Left colon (tissue), 2 donors: Measurements from ENCODE around the gene SERAC1. TPM values are rescaled to one million over a fixed set of nuclear protein-coding genes. Genes with fewer than 3 reads are reported as not detected.
A peak's percentile ranks its signal among the peaks of the same experiment; 100 is the strongest.

Source experiments
- ATAC-seq: fragments of 200-7000 bp; cut with Tn5 transposase; one replicate; pipeline ENCODE4 v1.9.1; 2020; ENCODE audit warnings: mild to moderate bottlenecking, moderate library complexity
- DNase-seq, 2 donors: peaks; one replicate each; pipeline ENCODE4 v3.0.0-alpha.2; 2020
- intact Hi-C, 2 donors: fragments of 100-400 bp; cut with DNase I in 1 of 2; cut with micrococcal nuclease in 1 of 2; formaldehyde crosslinking; loops; one replicate each; pipeline versions ENCODE4 v1.11.2 to v1.14.0; 2022; cut with DNase I, micrococcal nuclease
- total RNA-seq, 2 donors: library from RNA; stranded (reverse); fragmentation: NEBNext Ultra II Directional; extraction: Animal tissue kit (Norgen Biotek cat#: 25700); gene quantifications; one replicate each; pipeline ENCODE4 v1.2.1, GENCODE V29; 2021
- donor health status: DM: no; HTN: no; CAD: no.
- donor health status: DM: yes; HTN: yes; CAD: no.

SERAC1 gene
- total RNA-seq, 2 donors from 2014 or later = 8.7 to 13.0 TPM

DNA sequence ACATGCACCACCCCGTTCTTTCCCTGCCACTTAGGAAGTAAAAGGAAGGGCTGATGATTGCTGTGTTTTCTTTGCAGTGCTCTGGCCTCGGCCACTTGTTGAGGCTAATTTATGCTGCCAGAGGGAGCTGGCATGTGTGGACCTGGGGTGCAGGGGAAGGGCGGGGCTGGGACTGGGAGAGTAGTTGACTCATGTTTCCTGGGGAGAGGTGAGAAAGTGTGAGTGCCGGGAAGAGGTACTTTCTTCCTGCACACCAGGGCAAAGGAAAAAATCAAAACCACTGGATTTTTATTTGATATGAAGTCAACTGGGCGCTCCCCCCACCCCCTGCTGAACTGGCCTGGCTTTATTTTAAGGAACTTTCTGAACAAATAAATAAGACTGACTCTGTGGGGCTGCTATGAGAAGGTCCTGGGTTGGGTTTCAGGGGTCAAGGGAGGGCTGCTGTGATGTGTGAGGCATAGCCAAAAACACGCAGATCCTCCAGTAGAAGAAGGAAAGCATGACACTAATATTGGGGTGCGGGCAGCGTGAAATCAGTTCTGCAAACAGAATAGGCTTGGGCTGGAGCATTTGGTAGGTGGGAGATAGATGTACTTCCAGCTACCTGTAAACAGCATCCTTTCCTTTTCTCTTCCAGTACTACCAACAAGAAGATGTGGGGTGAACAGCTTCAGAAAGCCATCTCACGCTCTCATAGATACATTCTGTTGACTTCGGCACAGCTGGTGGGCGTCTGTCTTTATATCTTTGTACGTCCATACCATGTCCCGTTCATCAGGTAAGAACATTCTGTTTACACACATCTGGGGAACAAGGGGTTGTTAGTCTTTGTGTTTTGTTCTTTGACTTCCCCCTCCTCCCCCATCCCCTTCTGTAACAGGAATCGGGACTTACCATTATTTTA is 98.9 kb downstream of the SERAC1 start:
- peak; percentile 77 to 88 for DNase-seq
- ATAC-seq = peak; percentile 93
- intact Hi-C loops = loop anchor here in 1 of 2 donors (10.0 kb wide), 2 partner anchors 64 to 304 kb away; no protein-coding TSS in a partner anchor

DNA sequence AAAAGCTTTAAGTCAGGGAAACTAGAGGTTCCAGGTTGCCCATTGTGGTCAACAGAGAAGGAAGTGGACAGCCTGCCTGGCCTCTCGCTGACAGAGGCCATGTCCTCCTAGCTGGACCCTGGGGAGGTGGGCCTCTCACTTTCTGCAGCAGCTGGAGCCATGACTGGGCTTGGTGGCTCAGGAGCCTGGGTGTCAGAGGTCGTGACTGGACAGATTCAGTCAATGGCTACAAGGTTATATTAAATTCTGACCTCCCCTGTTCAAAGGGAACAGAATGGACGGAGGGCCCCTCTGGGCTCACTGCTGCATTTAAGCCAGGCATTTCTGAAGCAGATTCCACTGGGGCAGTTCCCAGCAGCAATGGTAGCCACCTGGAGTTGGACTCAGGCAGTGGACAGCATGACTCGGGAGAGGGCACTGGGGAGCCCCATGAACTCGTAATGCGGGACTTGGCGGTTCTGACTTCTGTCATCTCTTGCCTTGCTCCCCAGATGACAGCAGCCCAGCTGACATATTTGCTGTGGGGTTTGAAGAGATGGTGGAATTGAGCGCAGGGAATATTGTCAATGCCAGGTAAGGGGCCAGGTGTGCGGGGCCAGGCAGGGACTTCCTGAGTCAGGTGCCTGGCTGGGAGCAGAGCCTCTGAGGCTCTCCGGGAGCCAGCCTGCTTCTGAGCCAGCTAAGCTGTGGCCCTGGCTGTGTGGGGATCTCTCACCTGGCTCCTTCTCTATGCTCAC is 99.7 kb downstream of the SERAC1 start:
- intact Hi-C loops = loop anchor here in 1 of 2 donors (10.0 kb wide), 2 partner anchors 64 to 304 kb away; no protein-coding TSS in a partner anchor
- DNase-seq (no peak), ATAC-seq (no peak)

DNA sequence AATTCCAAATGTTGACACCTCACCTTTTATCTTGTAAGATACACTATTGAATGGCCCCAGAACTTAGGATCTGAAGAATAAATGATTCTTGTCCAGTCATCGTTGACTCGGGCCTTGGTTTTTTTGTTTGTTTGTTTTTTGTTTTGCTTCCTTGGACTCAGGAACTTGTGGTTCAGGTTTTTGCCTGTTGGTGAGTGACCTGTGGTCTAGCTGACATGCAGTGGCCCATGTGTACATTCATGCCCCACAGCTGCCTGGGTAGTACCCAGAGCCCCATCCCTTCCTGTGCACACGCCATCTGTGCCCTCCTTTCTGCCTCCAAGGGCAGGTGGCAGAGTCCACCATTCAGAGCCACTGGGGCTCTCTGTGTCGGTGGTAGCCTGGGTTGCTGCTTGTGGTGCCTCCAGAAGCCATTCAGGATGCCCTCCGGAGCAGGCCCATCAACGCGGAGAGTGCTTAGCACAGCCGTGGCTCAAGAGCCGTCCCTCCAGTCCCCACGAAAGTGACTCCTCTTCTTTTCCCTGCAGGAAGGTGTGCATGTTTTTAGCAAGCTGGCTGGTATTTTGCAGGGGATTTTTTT is 100.5 kb downstream of the SERAC1 start:
- ATAC-seq = no peak
- DNase-seq = no peak
- intact Hi-C loops = loop anchor here in 1 of 2 donors (10.0 kb wide), 2 partner anchors 63 to 303 kb away; no protein-coding TSS in a partner anchor

- no peak for DNase-seq
- intact Hi-C loops = loop anchor here in 1 of 2 donors (10.0 kb wide), 2 partner anchors 61 to 301 kb away; no protein-coding TSS in a partner anchor
- no peak for ATAC-seq
Observed at GRCh38 chr6:158066136-158066781, 101.8 kb downstream of the SERAC1 start.

DNA sequence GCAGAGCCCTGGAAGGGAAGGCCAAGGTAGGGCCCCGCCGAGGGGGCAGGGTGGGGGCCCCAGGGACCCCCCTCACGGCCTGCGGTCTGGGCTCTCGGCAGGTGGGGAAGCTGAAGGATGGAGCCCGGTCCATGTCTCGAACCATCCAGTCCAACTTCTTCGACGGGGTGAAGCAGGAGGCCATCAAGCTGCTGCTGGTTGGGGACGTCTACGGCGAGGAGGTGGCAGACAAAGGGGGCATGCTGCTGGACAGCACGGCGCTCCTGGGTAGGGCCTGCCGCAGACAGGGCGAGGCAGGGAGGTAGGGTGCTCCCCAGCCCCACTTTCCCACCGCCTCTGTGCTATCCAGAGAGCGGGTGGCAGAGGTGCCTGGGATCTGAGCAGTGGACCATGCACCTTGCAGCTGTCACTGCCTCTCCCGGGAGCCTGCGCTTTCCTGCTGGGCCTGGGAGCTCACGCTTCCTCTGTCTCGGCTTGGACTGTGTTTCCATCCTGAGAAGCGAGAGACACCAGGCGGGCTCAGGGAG is 103.3 kb downstream of the SERAC1 start:
- ATAC-seq (no peak), DNase-seq (no peak)
- intact Hi-C loops = loop anchor here in 1 of 2 donors (10.0 kb wide), 2 partner anchors 60 to 300 kb away; no protein-coding TSS in a partner anchor

DNA sequence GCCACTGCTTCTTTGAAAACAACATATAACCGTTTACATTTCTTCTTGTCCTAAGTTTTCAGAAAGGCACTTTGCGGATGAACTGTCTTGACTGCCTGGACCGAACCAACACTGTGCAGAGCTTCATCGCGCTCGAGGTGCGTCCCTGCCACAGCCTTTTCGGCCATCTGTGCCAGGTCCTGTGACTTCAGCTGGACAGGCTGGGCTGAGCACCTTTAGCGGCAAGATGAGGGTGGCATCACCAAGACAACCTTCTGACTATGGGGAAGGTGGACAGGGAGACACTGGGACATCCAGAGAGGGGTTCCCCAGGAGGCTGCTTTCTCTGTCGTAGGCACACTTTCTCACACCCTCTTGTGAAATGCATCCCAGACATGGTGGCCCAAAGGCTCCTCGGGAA is 104.3 kb downstream of the SERAC1 start:
- ATAC-seq = no peak
- DNase-seq = no peak
- intact Hi-C loops = loop anchor here in 1 of 2 donors (10.0 kb wide), 2 partner anchors 59 to 299 kb away; no protein-coding TSS in a partner anchor

- DNase-seq = no peak
- intact Hi-C loops = loop anchor here in 1 of 2 donors (10.0 kb wide), 2 partner anchors 57 to 297 kb away; no protein-coding TSS in a partner anchor
- no peak for ATAC-seq
Observed at GRCh38 chr6:158061709-158062461, 106.2 kb downstream of the SERAC1 start.

GRCh38 chr6:158061361-158061708 is 106.7 kb downstream of the SERAC1 start:
- no peak for ATAC-seq
- no peak for DNase-seq
- intact Hi-C loops = loop anchor here in 1 of 2 donors (10.0 kb wide), 2 partner anchors 57 to 297 kb away; no protein-coding TSS in a partner anchor

- intact Hi-C loops = loop anchor here in 1 of 2 donors (10.0 kb wide), 2 partner anchors 56 to 296 kb away; no protein-coding TSS in a partner anchor
- DNase-seq (peak; percentile 50 to 75), ATAC-seq (peak; percentile 91)
Observed at GRCh38 chr6:158060455-158061360, 107.4 kb downstream of the SERAC1 start.

Other genes with a start within 250 kb of the SERAC1 start
- 10 to 100 TPM; 35.4 to 50.1 TPM for gene SYNJ2, start 186.4 kb downstream of the SERAC1 start, total RNA-seq
- gene GTF2H5, start 88 bp upstream of the SERAC1 start, total RNA-seq = 10 to 100 TPM; 11.2 to 14.2 TPM
- gene TULP4, start 144.2 kb upstream of the SERAC1 start, total RNA-seq = 10 to 100 TPM; 69.2 to 77.5 TPM